NCI-H2196 (cell line): ENCODE measurements around the gene NDUFA12.
"Not testable (repeated sequence)": the region's sequence is repeated elsewhere in the genome, so short reads cannot be mapped to it uniquely, and the experiment has no call there.

Experiments used
- DNase-seq: peaks from one replicate; lab custom pipeline; 2025; ENCODE audit not compliant: unreplicated experiment; lab: John Stamatoyannopoulos, UW

NDUFA12 gene

DNA sequence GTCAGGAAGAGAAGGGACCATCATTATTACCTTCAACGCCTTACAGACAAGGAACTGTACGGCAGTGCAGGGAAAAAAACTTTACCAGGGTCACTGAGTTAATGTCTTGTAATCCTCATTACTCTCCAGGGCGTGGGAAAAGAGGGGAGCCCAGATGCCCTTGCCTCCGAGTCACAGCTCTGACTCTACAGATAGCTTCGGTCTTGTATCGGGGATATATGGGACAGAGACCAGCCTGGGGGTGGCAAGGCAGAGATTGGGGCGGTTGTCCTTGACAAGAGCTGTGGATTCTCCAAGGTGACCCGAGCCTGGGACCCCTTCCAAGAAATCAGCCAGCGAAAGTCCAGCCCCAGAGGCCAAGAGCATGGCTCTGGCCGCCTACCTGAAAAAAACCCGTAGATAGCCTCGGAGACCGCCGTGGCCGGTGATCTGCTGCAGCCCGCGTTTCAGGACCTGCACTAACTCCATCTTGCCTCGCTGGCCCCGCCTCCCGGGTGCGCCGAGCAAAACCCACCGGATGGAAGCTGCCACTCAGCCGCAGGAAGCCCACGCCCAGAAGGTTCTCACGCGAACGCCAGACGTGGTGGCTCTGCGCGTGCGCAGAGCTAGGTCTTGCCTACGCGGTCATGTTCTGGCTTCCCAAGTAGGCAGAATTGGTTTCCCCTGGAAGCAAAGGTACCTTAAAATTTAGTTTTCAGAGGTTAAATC, at the start of gene NDUFA12:
Gene NDUFA12 (minus strand): TSS at position 485 of the 708 bp plus-strand sequence. CDS start 17 bp downstream, at position 468.
- peak; percentile 97 for DNase-seq

DNA sequence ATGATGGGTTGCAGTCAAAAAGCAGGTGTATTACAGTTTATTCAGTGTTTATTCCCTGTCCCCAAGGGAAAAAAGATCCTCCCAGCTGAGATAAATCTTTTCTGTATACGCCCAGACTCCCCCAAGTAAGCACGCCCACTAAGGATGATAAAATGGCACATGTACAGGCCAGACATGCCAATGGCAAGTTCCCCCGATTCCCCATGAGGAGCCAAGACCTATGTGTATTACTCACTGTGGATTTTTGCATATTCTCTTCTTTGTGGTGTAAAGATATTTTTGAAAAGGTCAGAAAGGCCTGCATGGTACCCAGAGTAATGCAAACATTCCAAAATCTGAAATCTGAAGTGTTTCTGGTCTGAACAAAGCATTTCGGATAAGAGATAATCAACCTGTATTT, 47.7 kb upstream of the NDUFA12 start:
- DNase-seq, result no peak

GRCh38 chr12:95037906-95038305, 34.4 kb upstream of the NDUFA12 start:
- no peak for DNase-seq

GRCh38 chr12:95034750-95035149, 31.3 kb upstream of the NDUFA12 start:
- no peak for DNase-seq

GRCh38 chr12:95022477-95022876, 19.0 kb upstream of the NDUFA12 start:
- no peak for DNase-seq

DNA sequence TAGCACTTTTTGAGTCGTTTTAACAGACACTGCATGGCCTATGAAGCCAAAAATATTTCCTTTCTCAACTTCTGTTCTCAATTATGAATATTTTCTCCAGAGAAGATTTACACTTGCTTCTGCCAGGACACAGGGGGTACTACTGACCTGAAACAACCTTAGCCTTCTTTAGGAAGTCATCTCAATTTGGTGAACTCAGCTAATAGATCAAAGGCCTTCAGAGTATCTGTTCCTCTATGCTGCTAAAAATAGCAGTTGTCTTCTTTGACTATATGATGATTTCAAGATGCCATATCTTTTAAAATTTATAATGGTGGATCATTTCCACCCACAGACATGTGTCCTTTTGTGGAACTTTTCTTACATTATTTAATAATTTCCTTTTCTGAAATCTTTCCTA, 14.0 kb upstream of the NDUFA12 start:
- no peak for DNase-seq

- DNase-seq, result no peak
Measured at GRCh38 chr12:95016120-95016519, 12.6 kb upstream of the NDUFA12 start.

- DNase-seq, result no peak
Measured at GRCh38 chr12:95014554-95014953, 11.1 kb upstream of the NDUFA12 start.

DNA sequence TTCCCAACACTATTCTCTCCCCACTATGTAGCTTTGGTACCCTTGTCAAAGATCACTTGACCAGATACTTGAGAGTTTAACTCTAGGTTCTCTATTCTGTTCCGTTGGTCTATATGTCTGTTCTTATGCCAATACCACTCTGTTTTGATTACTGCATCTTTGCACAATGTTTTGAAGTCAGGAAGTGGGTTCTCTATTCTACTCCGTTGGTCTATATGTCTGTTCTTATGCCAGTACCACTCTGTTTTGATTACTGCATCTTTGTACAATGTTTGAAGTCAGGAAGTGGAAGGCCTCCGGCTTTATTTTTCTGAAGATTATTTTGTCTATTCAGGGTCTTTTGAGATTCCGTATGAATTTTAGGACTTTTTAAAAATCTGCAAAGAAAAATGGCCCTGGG, 2.7 kb upstream of the NDUFA12 start:
- no peak for DNase-seq

- DNase-seq, result no peak
Measured at GRCh38 chr12:95004610-95005009, 1.1 kb upstream of the NDUFA12 start.

DNA sequence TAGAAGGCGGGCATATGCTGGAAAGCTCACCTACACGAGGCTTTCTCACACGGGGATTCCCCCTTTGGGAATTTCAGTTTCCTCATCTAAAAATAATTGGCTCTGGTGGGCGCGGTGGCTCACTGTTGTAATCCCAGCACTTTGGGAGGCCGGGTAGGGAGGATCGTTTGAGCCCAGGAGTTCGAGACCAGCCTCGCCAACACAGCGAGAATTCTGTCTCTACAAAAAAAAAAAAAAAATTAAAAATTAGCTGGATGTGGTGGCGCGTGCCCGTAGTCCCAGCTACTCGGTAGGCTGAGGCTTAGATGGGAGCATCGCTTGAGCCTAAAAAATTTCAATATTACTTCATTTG, 400 bp upstream of the NDUFA12 start:
- no peak for DNase-seq

- no peak for DNase-seq
Measured at GRCh38 chr12:95002754-95003153, 743 bp downstream of the NDUFA12 start.

GRCh38 chr12:94998326-94998725, 5.2 kb downstream of the NDUFA12 start:
- no peak for DNase-seq

GRCh38 chr12:94997726-94998125, 5.8 kb downstream of the NDUFA12 start:
- DNase-seq, result no peak

- DNase-seq, result no peak
Measured at GRCh38 chr12:94997061-94997460, 6.4 kb downstream of the NDUFA12 start.

- no peak for DNase-seq
Measured at GRCh38 chr12:94994312-94994711, 9.2 kb downstream of the NDUFA12 start.

DNA sequence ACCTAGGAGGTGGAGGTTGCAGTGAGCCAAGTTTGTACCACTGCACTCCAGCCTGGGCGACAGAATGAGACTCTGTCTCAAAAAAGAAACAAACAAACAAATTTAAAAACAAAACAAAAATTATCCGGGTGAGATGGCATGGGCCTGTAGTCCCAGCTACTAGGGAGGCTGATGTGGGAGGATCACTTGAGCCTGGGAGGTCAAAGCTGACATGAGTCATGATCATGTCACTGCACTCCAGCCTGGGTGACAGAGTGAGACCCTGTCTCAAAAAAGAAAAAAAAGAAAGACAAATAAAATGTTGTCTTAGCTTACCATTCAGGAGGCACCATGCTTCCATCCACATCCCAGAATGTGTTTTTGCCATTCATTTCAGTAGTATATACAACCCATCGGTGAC, 9.6 kb downstream of the NDUFA12 start:
- not testable (repeated sequence) for DNase-seq

DNA sequence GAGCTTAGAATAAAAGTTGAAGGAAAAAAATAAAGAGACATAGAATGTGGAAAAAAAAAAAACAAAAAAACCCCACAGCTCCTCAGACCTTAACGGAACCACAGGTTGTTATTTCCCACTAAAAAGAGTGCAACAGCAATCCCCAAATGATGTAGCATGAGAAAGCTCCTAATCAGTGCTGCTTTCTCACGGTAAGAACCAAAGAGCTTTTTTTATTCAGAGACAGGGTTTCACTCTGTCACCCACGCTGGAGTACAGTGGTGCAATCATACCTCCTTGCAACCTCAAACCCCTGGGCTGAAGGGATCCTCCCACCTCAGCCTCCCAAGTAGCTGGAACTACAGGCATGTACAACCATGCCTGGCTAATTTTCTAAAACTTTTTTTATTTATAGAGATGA, 13.3 kb downstream of the NDUFA12 start:
- DNase-seq, result no peak

- DNase-seq, result no peak
Measured at GRCh38 chr12:94988471-94988870, 15.0 kb downstream of the NDUFA12 start.

GRCh38 chr12:94987801-94988200, 15.7 kb downstream of the NDUFA12 start:
- no peak for DNase-seq

DNA sequence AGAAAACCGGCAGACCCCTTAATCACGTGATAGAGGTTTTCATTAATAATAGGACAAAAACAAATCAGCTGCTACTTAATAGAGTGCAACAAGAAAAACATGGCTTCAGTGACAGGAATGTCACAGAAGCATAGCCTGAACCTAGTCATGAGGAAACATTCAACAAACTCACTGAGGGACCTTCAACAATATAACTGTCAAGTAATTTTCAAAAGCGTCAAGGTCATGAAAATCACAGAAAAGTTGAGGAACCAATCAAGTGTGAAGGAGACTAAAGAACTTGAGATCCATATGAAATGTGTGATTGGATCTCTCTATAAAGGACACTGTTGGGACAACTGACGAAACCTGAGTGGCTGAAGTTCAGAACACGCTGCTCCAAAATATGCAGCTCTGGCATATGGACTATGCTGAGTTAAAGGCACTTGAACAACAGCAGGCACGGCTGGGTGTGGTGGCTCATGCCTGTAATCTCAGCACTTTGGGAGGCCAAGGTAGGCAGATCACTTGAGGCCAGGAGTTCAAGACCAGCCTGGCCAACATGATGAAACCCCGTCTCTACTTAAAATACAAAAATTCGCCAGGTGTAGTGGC, 16.3 kb downstream of the NDUFA12 start:
- DNase-seq, result no peak

- DNase-seq, result not testable (repeated sequence)
Measured at GRCh38 chr12:94985099-94985498, 18.4 kb downstream of the NDUFA12 start.

DNA sequence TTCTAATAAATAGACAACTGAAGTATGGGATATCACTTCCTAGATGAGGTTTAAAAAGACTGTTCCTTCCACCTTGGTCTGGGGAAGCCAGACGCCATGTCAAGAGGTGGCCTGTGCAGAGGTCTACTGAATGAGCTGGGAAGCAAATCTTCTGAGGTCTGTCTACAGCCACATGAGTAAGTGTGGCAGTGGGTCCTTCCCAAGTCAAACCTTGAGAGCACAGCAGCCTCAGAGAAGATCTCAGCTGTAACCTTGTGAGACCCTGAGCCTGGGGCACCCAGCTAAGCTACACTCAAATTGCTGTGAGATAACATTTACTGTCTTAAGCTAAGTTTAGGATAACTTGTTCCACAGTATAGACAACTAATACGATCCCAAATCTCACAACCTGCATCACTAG, 20.2 kb downstream of the NDUFA12 start:
- DNase-seq, result no peak
